HG03175 (cell line): Measurements from ENCODE around the gene IGF2BP3.

Experiments used
- ATAC-seq: cut with Tn5 transposase; IDR thresholded peaks from one replicate; pipeline ENCODE4 v1.9.1; 2021; ENCODE audit warnings: mild to moderate bottlenecking, moderate library complexity; ENCODE audit not compliant: unreplicated experiment

Gene IGF2BP3

DNA sequence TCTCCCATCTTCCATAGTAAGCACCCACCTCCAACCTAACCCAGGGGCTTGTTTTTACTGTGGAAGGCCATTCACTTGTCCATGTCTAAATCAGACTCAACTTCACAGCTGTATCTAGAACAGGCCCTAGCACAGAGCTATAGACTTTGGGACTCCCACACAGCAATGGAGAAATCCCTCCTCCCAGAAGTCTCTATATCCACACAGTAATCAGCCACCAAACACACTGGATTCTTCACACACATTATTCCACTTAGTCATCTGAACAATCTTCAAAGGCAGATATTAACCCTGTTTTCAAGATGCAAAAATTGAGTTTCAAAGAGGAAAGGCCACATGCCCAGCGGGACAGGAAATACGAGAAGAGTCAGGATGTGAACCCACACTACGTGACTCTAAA, 89.3 kb downstream of the IGF2BP3 start:
- ATAC-seq: no peak

GRCh38 chr7:23380556-23380955, 89.7 kb downstream of the IGF2BP3 start:
- ATAC-seq: no peak

GRCh38 chr7:23378996-23379395, 91.3 kb downstream of the IGF2BP3 start:
- ATAC-seq: no peak

- no peak for ATAC-seq
These were observed 93.2 kb downstream of the IGF2BP3 start for GRCh38 chr7:23377134-23377533.

DNA sequence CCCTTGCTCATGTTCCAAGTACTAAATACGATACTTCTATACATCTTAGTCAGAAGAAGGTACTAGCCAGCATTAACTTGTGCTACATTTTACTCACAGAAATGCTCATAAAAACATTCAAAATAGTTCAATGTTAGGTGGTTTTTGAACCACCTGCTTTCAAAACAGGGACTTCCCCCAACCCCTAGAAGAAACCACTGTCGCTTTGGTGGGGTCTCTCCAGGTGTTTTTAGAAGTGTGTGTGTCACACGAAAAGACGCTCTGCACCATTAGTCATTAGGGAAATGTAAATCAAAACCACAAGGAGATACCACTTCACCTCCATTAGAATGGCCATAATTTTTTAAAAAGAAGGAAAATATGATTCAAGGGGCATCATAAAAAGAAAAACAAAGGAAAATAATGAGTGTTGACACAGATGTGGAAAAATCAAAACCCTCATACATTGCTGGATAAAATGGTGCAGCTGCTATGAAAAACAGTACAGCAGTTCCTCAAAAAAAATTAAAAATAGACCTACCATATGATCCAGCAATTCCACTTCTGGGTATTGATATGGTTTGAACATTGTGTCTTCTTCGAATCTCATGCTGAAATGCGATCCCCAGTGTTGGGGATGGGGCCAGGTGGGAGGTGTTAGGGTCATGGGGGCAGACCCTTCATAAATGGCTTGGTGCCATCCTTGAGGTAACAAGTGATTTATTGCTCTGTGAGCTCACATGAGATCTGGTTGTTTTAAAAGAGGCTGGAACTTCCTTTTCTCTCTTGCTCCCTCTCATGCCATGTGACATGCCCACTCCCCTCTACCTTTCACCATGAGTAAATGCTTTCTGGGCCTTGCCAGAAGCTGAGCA, 96.9 kb downstream of the IGF2BP3 start:
- peak; percentile 45 for ATAC-seq

GRCh38 chr7:23372611-23373010, 97.7 kb downstream of the IGF2BP3 start:
- ATAC-seq: no peak

GRCh38 chr7:23371654-23372053, 98.6 kb downstream of the IGF2BP3 start:
- no peak for ATAC-seq

GRCh38 chr7:23369695-23370404, 100.4 kb downstream of the IGF2BP3 start:
- no peak for ATAC-seq

DNA sequence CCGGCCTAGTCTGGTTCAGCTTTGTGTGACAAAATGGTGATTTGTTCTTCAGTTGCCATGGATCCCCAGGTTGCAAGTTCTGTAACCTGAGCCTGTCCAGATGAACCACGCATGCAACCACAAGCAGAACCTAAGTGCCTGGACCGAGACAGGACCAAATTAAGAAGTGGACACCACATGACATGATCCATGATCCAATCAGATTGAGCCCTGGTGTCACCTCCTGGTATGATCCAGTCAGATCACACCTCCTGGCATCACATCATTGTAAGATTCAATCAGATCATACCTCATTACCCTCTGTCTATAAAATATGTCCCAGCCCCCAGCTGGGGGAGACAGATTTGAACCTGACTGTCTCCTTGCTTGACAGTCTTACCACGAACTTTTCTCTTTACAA, 101.2 kb downstream of the IGF2BP3 start:
- no peak for ATAC-seq

GRCh38 chr7:23358152-23358674, 112.1 kb downstream of the IGF2BP3 start:
- no peak for ATAC-seq

DNA sequence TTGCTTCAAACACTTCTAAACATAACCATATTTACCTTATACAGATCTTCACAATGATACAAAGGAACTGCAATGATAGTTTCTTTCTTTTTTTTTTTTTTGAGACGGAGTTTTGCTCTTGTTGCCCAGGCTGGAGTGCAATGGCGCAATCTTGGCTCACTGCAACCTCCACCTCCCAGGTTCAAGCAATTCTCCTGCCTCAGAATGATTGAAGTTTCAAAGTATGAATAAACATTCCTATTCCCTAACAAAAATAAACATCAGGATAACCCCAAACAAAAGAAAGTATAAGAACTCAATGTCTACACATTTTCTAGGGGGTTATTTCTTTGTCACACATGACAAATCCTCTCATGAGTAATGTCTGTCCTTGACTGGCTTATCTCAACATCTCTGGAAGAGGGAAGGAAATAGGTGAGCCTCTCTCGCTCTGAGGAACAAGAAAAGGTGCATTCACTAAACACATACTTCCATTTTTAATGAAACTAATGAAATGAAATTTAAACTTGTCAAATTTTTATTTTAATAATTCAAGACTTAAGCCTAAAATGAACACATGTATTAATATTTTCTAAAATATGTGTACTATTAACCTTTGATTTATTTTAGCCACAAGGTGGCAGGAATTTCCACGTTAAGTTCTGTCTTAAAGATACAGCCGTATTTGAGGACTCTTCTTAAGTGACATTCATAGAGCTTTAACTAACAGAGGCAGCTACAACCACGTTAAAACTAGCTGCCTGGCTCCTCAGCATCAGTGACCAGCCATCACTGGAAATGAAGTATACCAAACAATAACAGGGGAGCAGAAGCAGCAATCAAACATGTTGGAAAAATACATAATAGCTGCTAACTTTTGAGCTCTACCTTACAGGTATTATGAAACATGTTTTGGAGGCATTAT, 112.8 kb downstream of the IGF2BP3 start:
- ATAC-seq: peak; percentile 53

DNA sequence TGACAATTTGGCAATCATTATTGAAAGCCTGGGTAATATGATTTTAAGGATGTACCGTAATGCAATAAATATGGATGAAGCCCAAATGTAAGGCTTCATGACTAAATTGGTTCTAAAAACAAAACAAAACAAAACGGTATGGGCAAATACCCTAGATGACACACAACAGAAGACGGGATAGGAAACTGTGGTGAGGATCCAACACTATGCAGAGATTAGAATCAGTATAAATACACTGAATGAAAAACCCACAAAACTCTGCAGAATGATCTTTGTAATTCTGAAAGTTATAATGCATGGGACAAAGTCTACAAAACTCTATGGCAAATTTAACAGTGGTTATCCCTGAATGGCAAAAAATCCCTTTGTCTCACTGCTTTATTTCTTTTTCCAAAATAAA, 113.6 kb downstream of the IGF2BP3 start:
- ATAC-seq: no peak

DNA sequence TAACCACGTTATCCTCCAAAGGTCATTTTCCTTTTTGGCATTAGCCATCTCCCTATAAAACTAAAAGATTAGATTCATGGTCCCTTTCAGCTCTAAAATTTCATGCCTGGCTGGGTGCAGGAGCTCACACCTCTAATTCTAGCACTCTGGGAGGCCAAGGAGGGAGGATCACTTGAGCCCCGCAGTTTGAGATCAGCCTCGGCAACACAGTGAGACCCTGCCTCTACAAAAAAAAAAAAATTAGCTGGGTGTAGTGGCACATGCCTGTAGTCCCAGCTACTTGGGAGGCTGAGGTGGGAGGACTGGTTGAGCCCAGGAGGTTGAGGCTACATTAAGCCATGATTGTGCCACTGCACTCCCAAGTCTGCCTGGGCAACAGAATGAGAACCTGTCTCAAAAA, 114.1 kb downstream of the IGF2BP3 start:
- no peak for ATAC-seq

DNA sequence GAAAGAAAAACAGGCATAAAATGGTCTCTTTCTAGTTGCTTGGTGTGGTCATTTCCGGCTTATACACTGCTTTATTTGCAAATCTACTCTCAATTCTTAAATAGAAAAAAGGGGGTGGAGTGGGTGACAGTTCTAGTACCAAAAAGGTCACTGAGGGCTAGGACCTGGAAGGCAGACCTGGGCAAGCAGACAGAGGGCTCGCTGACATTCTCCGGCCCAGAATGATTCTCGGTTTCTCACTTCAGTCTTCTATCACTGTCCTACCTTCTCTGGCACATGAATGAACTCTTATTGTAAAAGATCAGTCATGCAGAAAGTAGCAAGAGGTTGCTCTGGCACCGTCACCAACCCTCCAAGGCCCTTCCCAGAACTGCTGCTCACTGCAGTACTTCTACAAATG, 117.1 kb downstream of the IGF2BP3 start:
- peak; percentile 47 for ATAC-seq

GRCh38 chr7:23350466-23350865, 119.8 kb downstream of the IGF2BP3 start:
- no peak for ATAC-seq

GRCh38 chr7:23349484-23350157, 120.7 kb downstream of the IGF2BP3 start:
- no peak for ATAC-seq

- no peak for ATAC-seq
These were observed 122.6 kb downstream of the IGF2BP3 start for GRCh38 chr7:23347682-23348180.

DNA sequence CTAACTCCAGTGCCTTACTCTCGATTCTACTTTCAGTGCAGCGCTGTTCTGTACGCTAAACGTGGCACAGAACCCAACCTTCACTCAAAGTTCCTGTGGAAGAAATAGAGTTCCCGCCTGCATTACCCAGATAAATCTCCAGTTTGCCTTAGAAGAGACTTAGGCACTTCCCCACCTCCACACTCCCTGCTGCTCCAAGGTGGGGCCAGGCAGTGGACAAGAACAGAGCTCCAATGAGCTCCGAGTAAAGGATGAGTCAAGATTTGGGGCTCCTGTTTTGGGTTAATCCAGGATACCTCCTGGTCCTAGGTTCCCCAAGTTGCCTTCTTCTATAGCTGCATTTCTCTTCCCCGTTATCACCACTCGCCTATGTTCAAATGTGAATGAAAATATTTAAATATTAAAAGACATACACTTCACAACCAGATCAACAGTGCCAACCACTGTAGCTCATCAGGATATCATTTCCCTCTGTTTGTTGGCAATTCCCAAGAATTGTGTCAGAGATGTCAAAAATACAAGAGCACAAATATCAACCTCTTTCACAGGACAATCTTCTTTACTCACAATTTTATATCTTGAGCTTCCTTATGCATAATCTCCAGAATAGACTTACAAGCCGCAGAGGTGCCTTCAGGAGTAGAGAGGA, 123.1 kb downstream of the IGF2BP3 start:
- ATAC-seq: no peak

DNA sequence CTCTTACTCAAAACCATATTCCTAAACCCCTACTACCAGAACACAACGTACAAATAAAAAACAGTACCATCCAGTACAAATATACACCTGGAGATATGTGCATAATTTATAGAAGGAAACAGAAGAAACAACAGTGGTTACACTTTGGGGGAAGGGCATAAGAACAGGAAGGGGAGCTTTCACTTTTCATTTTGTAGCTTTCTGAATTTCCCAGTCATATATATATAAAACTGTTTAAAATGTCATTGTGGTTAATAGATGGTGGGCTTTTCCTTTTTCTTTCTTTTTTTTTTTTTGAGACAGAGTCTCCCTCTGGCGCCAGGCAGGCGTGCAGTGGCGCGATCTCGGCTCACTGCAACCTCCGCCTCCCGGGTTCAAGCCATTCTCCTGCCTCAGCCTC, 124.0 kb downstream of the IGF2BP3 start:
- peak; percentile 55 for ATAC-seq

DNA sequence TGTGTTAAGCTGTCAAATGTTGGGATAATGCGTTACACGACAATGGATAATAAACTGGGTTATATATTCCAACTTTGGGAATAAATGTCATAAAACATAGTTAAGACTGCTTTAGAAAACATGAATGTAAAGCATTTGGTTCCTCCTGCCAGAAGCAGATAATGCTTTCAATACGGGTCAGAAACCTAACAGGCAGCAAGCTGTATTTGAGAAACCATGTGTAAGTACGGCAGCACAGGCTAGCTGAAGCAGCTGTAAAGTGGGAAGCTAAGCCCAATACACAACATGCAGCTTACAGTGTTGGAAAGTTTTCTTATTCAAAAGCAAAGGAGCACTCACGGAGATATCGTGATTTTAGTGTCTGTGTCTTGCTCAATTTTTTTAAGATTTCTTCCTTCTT, 124.7 kb downstream of the IGF2BP3 start:
- no peak for ATAC-seq
